GM12878 (cell line): Measurements from ENCODE around the gene BEST1. TPM values are rescaled to one million over a fixed set of nuclear protein-coding genes. Genes with fewer than 3 reads are reported as not detected.

Source experiments
- ATAC-seq: fragments of 200-7000 bp; cut with Tn5 transposase; 3 replicates; pipeline ENCODE4 v1.9.1; 2020; ENCODE audit warnings: mild to moderate bottlenecking, moderate library complexity
- BruUV-seq: library from RNA; stranded (reverse); fragments of 400-500 nt; replicated peaks from 2 replicates; lab custom pipeline; 2021; lab: Mats Ljungman, UMichigan
- CTCF ChIA-PET: fragments of 300-600 bp; sonication (Branson Sonifier 250); formaldehyde crosslinking; extraction: SDS; loops from one replicate; lab custom pipeline; 2021; ENCODE audit warnings: inconsistent platforms; lab: Yijun Ruan, JAX
- POLR2A ChIA-PET: fragments of 350-600 bp; formaldehyde crosslinking; extraction: SDS; loops from one replicate; lab custom pipeline; 2021; ENCODE audit warnings: inconsistent platforms; lab: Charles Lee
- RAD21 ChIA-PET: fragments of 300-600 bp; sonication (Branson Sonifier 250); formaldehyde crosslinking; loops from one replicate; lab custom pipeline; 2023; ENCODE audit warnings: antibody characterized with exemption; ENCODE audit not compliant: unreplicated experiment; lab: Charles Lee
- SMC1A ChIA-PET: fragments of 300-600 bp; sonication (Branson Sonifier 250); formaldehyde crosslinking; loops from one replicate; lab custom pipeline; 2023; ENCODE audit not compliant: unreplicated experiment, uncharacterized antibody; lab: Charles Lee
- DNase-seq: peaks from one replicate; pipeline ENCODE4 v3.0.0-alpha.2; 2011; ENCODE audit warnings: low read depth, low spot score
- FAIRE-seq: peaks from 3 replicates; lab custom pipeline; 2011; peaks lifted over from hg19 to GRCh38; lab: Jason Lieb, UNC
- H2AFZ ChIP-seq: 2 replicates; pipeline ENCODE4 v1.6.0; 2011; ENCODE audit warnings: low read depth, low read length, control low read depth; ENCODE audit not compliant: control insufficient read depth
- H3K27ac ChIP-seq: 2 replicates; pipeline ENCODE4 v1.5.1; 2011; ENCODE audit warnings: control low read depth; ENCODE audit not compliant: control insufficient read depth, insufficient read depth
- H3K27me3 ChIP-seq, 2 experiments: replicated peaks in 1 of 2; 2 replicates each; pipeline versions ENCODE4 v1.6.0 to v1.6.1; 2011; ENCODE audit warnings: low read length in 1 of 2; ENCODE audit not compliant: control insufficient read depth in 2 of 2, insufficient read depth in 2 of 2
- H3K36me3 ChIP-seq, 2 experiments: 2 replicates each; pipeline ENCODE4 v1.5.1; 2011; ENCODE audit warnings: low read length in 1 of 2; ENCODE audit not compliant: control insufficient read depth in 2 of 2, insufficient read depth in 2 of 2
- H3K4me1 ChIP-seq: 2 replicates; pipeline ENCODE4 v1.6.1; 2011; ENCODE audit warnings: mild to moderate bottlenecking, low read length, moderate library complexity, mixed read lengths; ENCODE audit not compliant: control insufficient read depth, insufficient read depth
- H3K4me2 ChIP-seq: 2 replicates; pipeline ENCODE4 v1.6.0; 2011; ENCODE audit warnings: control low read depth; ENCODE audit not compliant: control insufficient read depth, insufficient read depth
- H3K4me3 ChIP-seq: fragments of 200-600 bp; sonication (generic); 2 replicates; pipeline ENCODE4 v1.5.1; 2016
- H3K79me2 ChIP-seq: 2 replicates; pipeline ENCODE4 v1.6.0; 2011; ENCODE audit warnings: low read length; ENCODE audit not compliant: control insufficient read depth, insufficient read depth
- H3K9ac ChIP-seq: 2 replicates; pipeline ENCODE4 v1.8.0; 2011; ENCODE audit warnings: low read length, control low read depth, mixed read lengths; ENCODE audit not compliant: control insufficient read depth, insufficient read depth
- H3K9me3 ChIP-seq: replicated peaks from 3 replicates; pipeline ENCODE4 v1.5.1; 2011; ENCODE audit warnings: mild to moderate bottlenecking, low read length; ENCODE audit not compliant: control insufficient read depth, insufficient read depth
- H4K20me1 ChIP-seq: 2 replicates; pipeline ENCODE4 v1.6.0; 2011; ENCODE audit not compliant: control insufficient read depth, insufficient read depth
- CHD2 ChIP-seq: IDR thresholded peaks from 2 replicates; pipeline ENCODE4 v1.6.1; 2011; ENCODE audit warnings: low read depth, low read length, improper control_type of control experiment, borderline replicate concordance
- HCFC1 ChIP-seq: fragments of 150-350 bp; IDR thresholded peaks from 2 replicates; pipeline ENCODE4 v1.6.1; 2014; ENCODE audit warnings: low read length
- IKZF1 ChIP-seq: fragments of 450-650 bp; conservative IDR thresholded peaks from 2 replicates; pipeline ENCODE4 v1.6.1; 2017; ENCODE audit warnings: antibody characterized with exemption, mild to moderate bottlenecking
- IKZF2 ChIP-seq, 2 experiments: fragments of 450-650 bp; IDR thresholded peaks; 2 replicates each; pipeline ENCODE4 v1.6.1; 2017; ENCODE audit warnings: mild to moderate bottlenecking in 2 of 2, moderate library complexity in 2 of 2
- MTA3 ChIP-seq: IDR thresholded peaks from 2 replicates; pipeline ENCODE4 v1.6.1; 2012; ENCODE audit warnings: low read length, inconsistent platforms, borderline replicate concordance
- PAX8 ChIP-seq: fragments of 450-650 bp; IDR thresholded peaks from 2 replicates; pipeline ENCODE4 v1.6.1; 2017; ENCODE audit warnings: mild to moderate bottlenecking, moderate library complexity
- SKIL ChIP-seq: fragments of 450-650 bp; IDR thresholded peaks from 2 replicates; pipeline ENCODE4 v1.6.1; 2017; ENCODE audit warnings: mild to moderate bottlenecking, low read depth, inconsistent platforms; ENCODE audit not compliant: poor library complexity, severe bottlenecking
- ZBTB40 ChIP-seq: fragments of 450-650 bp; IDR thresholded peaks from 2 replicates; pipeline ENCODE4 v1.6.1; 2016; ENCODE audit warnings: mild to moderate bottlenecking, moderate library complexity, borderline replicate concordance
- WGBS: methylation state at CpG from one replicate; pipeline ENCODE4 v1.1.6; 2016; ENCODE audit warnings: low lambda C conversion rate; ENCODE audit not compliant: insufficient replicate concordance, insufficient coverage; ENCODE audit errors: missing lambda C conversion rate; 5-methylcytosine and 5-hydroxymethylcytosine counted together
- in situ Hi-C: fragments of 300-500 bp; cut with MboI; formaldehyde crosslinking; loops from 9 replicates; pipeline ENCODE4 v1.14.3; 2018; ENCODE audit warnings: mixed read lengths
- intact Hi-C: fragments of 100-400 bp; cut with micrococcal nuclease; formaldehyde crosslinking; loops from one replicate; pipeline ENCODE4 v1.14.2; 2022; ENCODE audit not compliant: unreplicated experiment
- polyA plus RNA-seq, 11 experiments: library from polyadenylated mRNA; depleted of rRNA in 4 of 11; unstranded in 6 of 11; stranded (reverse) in 5 of 11; fragments of >200 nt; fragmentation: Nextera tagmentation in 4 of 11; fragmentation: Illumina TruSeq in 1 of 11; extraction: Ambion mirVana in 4 of 11; extraction: Trizol in 1 of 11; gene quantifications; 1 replicate in 1 of 11; 2 replicates in 10 of 11; pipeline versions ENCODE4 v1.2.1 to v1.2.3, GENCODE V29; 2011 to 2016; ENCODE audit warnings: inconsistent platforms in 2 of 11, missing spikeins in 2 of 11, low read depth in 1 of 11
- total RNA-seq, 4 experiments: library from RNA; depleted of rRNA in 3 of 4; stranded (reverse); fragments of >200 nt in 3 of 4; fragmentation: Illumina TruSeq in 1 of 4; extraction: Trizol in 1 of 4; gene quantifications; 2 replicates each; pipeline versions ENCODE4 v1.2.1 to v1.2.3, GENCODE V29; 2013 to 2021

BEST1 gene
- total and polyA plus RNA-seq, 10 of the 15 experiments (the other 5 are each of a cell fraction or from before 2014, with no cell fraction given), result 0.03 to 3.4 (median 0.15) TPM; not detected in 1

GRCh38 chr11:61971248-61972111 lies 21.3 kb downstream of the BEST1 start (continued):
- TF ChIP-seq SKIL (no peak), HCFC1 (no peak), PAX8 (no peak), IKZF2 (IDR thresholded peaks at IDR 0.05) (peak; percentile 63 to 77), CHD2 (no peak)

DNA sequence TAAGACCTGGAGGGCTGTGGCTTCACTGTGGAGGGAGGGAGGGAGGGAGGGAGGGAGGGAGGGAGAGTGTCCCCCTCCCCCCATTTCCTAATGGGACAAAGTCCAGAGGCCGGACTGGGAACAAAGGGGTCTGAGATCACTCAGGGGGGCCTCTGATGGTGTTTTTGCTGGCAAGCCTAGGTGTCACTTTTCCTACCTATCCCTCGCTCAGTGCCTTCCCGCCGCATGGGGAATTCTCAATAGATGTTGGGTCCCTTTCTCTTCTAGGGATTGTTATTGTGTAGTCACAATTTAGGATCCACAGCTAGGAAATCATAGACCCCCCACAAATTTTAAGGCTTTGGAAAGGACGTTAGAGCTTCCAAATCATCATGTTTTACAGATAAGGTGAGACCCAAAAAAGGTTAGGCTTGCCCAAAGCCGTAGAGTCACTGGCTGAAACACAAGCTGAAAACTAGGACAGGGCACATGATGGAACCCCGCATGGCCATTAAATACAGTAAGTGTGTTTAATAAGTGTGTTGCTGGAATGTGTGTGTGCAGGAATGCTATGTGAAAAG lies 22.0 kb downstream of the BEST1 start:
- Histone ChIP-seq H3K79me2 (peaks cover 9% of the 10 kb centered on the region), H3K9ac (peak overlapping the region; percentile 43; the same call in 1 of the 2 replicates), H2AFZ (peak overlapping the region; percentile 40; the same call in 1 of the 2 replicates), H3K27ac (peak overlapping the region; percentile 74), H3K4me3 (peak overlapping the region; percentile 42), H3K27me3 (no peaks in the 10 kb centered on the region), H3K4me1 (peaks cover 39% of the 10 kb centered on the region), H3K4me2 (peak overlapping the region; percentile 74), H3K36me3 (no peaks in the 10 kb centered on the region), H4K20me1 (no peaks in the 10 kb centered on the region), H3K9me3 (no peaks in the 10 kb centered on the region)
- WGBS, result 60% methylated on average over 7 of the region's 7 CpGs
- TF ChIP-seq ZBTB40, result 0 out of 2 replicates have a peak, but pooled peaks have one; percentile 48
- no peak for TF ChIP-seq IKZF1
- TF ChIP-seq MTA3, result peak; percentile 57; the same call in 1 of the 2 replicates
- intact Hi-C loops (no loop called here), in situ Hi-C loops (no loop called here)
- DNase-seq (no peak), FAIRE-seq (no peak), ATAC-seq (no peak)
- SMC1A ChIA-PET, result interaction anchor here (0.6 to 5.8 kb wide), 12 partner anchors 9 to 217 kb away, joined by 3 to 29 read pairs (median 4); no protein-coding TSS in a partner anchor
- no TSS peak for BruUV-seq
- POLR2A ChIA-PET, result interaction anchor here (0.7 to 2.7 kb wide), 5 partner anchors 9 to 179 kb away, joined by 3 to 15 read pairs (median 4); partner anchors contain the start of genes FADS2, FEN1 and TMEM258
- RAD21 ChIA-PET, result interaction anchor here (0.9 to 2.4 kb wide), 6 partner anchors 9 to 175 kb away, joined by 3 to 9 read pairs (median 6); no protein-coding TSS in a partner anchor
- CTCF ChIA-PET, result interaction anchor here (1.0 to 2.9 kb wide), 7 partner anchors 8 to 136 kb away, joined by 3 to 19 read pairs (median 6); no protein-coding TSS in a partner anchor
